Measurements from ENCODE around the gene CLGN. TPM values are rescaled to one million over a fixed set of nuclear protein-coding genes. Genes with fewer than 3 reads are reported as not detected.

CLGN gene
- total and polyA plus RNA-seq, 2 donors from 2014 or later = 0.44 to 0.54 TPM

DNA sequence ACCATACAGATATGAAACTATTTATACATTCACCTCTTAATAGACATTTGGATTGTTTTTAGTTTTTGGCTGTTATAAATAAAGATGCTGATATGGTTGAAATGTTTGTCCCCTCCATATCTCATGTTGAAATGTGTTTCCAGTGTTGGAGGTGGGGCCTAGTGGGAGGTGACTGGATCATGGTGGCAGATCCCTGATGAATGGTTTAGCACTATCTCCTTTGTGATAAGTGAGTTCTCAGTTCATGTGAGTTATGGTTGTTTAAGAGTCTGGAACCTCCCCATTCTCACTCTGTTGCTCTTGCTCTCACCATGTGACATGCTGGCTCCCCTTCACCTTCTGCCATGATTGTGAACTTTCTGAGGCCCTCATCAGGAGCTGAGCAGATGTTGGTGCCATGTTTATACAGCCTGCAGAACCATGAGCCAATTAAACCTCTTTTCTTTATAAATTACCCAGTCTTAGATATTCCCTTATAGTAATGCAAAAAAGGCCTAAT, 12.2 kb upstream of the CLGN start:
- no peak for FAIRE-seq
- no peaks in the 10 kb centered on the region for H3K9me3 ChIP-seq (ENCODE audit: control insufficient read depth in 2 of 3, insufficient read depth in 1 of 3, low read length in 3 of 3)
- intact Hi-C loops (cut with DNase I) = no loop called here

GRCh38 chr4:140427919-140428471, 547 bp upstream of the CLGN start:
- intact Hi-C loops (cut with DNase I) = no loop called here
- Histone ChIP-seq H3K27me3 (ENCODE audit: control insufficient read depth, insufficient read depth, low read length) (peaks cover 2% of the 10 kb centered on the region), H3K9me3 (ENCODE audit: control insufficient read depth in 2 of 3, insufficient read depth in 1 of 3, low read length in 3 of 3) (no peaks in the 10 kb centered on the region), H3K36me3 (ENCODE audit: control insufficient read depth in 2 of 3, insufficient read depth in 3 of 3, low read length in 3 of 3) (no peaks in the 10 kb centered on the region), H3K9ac (ENCODE audit: low read length in 3 of 3) (no peak overlapping the region), H3K4me1 (ENCODE audit: control insufficient read depth in 2 of 3, insufficient read depth in 2 of 3, low read depth in 1 of 3, low read length in 3 of 3) (peaks cover 0 to 2% (median 0%) of the 10 kb centered on the region in 3 donors), H3K4me3 (ENCODE audit: low read length in 3 of 3) (peak overlapping the region; percentile 30 to 68 (median 57)), H3K27ac (ENCODE audit: low read depth in 2 of 2, low read length in 2 of 2) (no peak overlapping the region)
- FAIRE-seq = no peak
- peak in 1 of 5 donors; percentile 16 for DNase-seq
- TF ChIP-seq, protein P1, sequence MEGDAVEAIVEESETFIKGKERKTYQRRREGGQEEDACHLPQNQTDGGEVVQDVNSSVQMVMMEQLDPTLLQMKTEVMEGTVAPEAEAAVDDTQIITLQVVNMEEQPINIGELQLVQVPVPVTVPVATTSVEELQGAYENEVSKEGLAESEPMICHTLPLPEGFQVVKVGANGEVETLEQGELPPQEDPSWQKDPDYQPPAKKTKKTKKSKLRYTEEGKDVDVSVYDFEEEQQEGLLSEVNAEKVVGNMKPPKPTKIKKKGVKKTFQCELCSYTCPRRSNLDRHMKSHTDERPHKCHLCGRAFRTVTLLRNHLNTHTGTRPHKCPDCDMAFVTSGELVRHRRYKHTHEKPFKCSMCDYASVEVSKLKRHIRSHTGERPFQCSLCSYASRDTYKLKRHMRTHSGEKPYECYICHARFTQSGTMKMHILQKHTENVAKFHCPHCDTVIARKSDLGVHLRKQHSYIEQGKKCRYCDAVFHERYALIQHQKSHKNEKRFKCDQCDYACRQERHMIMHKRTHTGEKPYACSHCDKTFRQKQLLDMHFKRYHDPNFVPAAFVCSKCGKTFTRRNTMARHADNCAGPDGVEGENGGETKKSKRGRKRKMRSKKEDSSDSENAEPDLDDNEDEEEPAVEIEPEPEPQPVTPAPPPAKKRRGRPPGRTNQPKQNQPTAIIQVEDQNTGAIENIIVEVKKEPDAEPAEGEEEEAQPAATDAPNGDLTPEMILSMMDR (IDR thresholded peaks at IDR 0.05; ENCODE audit: borderline replicate concordance, extremely low read depth, insufficient read depth) = no peak

More for the DNA sequence above, 12.2 kb upstream of the CLGN start:
- H3K4me1 ChIP-seq (ENCODE audit: control insufficient read depth in 2 of 3, insufficient read depth in 2 of 3, low read depth in 1 of 3, low read length in 3 of 3) = no peaks in the 10 kb centered on the region
- no peak overlapping the region for H3K9ac ChIP-seq (ENCODE audit: low read length in 3 of 3)
- TF ChIP-seq, protein P1 (IDR thresholded peaks at IDR 0.05; ENCODE audit: borderline replicate concordance, extremely low read depth, insufficient read depth) = no peak
- no peak for DNase-seq
- no peaks in the 10 kb centered on the region for H3K27me3 ChIP-seq (ENCODE audit: control insufficient read depth, insufficient read depth, low read length)
- no peak overlapping the region for H3K4me3 ChIP-seq (ENCODE audit: low read length in 3 of 3)
- no peak overlapping the region for H3K27ac ChIP-seq (ENCODE audit: low read depth in 2 of 2, low read length in 2 of 2)
- no peaks in the 10 kb centered on the region for H3K36me3 ChIP-seq (ENCODE audit: control insufficient read depth in 2 of 3, insufficient read depth in 3 of 3, low read length in 3 of 3)

GRCh38 chr4:140426610-140427105, 790 bp downstream of the CLGN start:
- TF ChIP-seq, protein P1 (IDR thresholded peaks at IDR 0.05; ENCODE audit: borderline replicate concordance, extremely low read depth, insufficient read depth) = no peak
- Histone ChIP-seq H3K9ac (ENCODE audit: low read length in 3 of 3) (no peak overlapping the region), H3K4me1 (ENCODE audit: control insufficient read depth in 2 of 3, insufficient read depth in 2 of 3, low read depth in 1 of 3, low read length in 3 of 3) (peaks cover 0 to 2% (median 0%) of the 10 kb centered on the region in 3 donors), H3K9me3 (ENCODE audit: control insufficient read depth in 2 of 3, insufficient read depth in 1 of 3, low read length in 3 of 3) (no peaks in the 10 kb centered on the region), H3K27me3 (ENCODE audit: control insufficient read depth, insufficient read depth, low read length) (peaks cover 2% of the 10 kb centered on the region), H3K36me3 (ENCODE audit: control insufficient read depth in 2 of 3, insufficient read depth in 3 of 3, low read length in 3 of 3) (no peaks in the 10 kb centered on the region), H3K27ac (ENCODE audit: low read depth in 2 of 2, low read length in 2 of 2) (no peak overlapping the region), H3K4me3 (ENCODE audit: low read length in 3 of 3) (peak overlapping the region; percentile 57 to 74 (median 68))
- FAIRE-seq (no peak), DNase-seq (peak in 4 of 5 donors; percentile 54 to 65 (median 56))
- intact Hi-C loops (cut with DNase I) = no loop called here
